HG03159 (cell line): Measurements from ENCODE around the gene PLEKHG4.

Source experiments
- ATAC-seq: cut with Tn5 transposase; IDR thresholded peaks from one replicate; pipeline ENCODE4 v1.9.1; 2021; ENCODE audit warnings: mild to moderate bottlenecking, moderate library complexity; ENCODE audit not compliant: unreplicated experiment

The PLEKHG4 gene

DNA sequence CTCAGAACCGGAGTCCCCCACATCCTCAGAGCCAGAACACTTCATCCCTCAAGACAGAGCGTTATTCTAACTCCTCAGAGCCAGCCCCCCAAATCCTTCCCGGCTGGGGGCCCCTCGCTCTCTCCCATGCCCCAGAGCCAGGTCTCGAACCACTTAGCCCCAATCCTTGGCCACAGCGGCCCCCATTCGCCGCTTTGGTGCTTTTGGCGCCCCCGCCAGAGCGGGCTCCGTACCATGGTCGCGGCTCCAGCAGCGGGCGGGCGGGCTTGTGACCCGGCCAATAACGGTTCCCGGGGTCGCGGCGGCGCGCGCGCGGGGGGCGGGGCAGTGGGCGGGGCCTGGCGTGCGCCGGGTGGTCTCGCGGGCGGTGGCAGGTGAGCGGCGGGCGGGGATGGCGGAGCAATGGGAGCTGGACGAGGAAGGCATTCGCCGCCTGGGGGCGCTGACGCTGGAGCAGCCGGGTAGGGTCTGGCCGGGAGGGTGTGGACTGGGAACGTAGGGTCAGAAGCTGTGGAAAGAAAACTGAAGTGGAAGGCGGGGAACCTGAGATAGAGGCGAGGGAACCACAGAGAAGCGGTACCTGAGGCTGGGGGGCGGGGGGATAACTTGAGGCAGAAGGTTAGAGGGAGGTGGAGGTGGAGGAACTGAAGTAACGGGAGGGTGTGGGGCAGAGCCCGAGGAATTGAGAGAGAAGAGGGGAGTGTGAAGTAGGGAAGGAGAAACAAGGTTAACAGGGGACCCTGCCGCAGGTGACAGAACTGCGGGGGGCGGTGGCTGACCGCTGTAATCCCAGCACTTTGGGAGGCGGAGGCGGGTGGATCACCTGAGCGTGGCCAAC is 47.4 kb downstream of the PLEKHG4 start, which contains the start of the genes KCTD19 and LRRC36:
Gene KCTD19 (minus strand): TSS at position 270 of the 838 bp plus-strand sequence. CDS start 34 bp downstream, at position 236.
Gene LRRC36 (plus strand): TSS at position 344 of the 838 bp plus-strand sequence. CDS start 48 bp downstream, at position 392.
- ATAC-seq: no peak

GRCh38 chr16:67327743-67328142 is 48.4 kb downstream of the PLEKHG4 start:
- ATAC-seq: no peak

DNA sequence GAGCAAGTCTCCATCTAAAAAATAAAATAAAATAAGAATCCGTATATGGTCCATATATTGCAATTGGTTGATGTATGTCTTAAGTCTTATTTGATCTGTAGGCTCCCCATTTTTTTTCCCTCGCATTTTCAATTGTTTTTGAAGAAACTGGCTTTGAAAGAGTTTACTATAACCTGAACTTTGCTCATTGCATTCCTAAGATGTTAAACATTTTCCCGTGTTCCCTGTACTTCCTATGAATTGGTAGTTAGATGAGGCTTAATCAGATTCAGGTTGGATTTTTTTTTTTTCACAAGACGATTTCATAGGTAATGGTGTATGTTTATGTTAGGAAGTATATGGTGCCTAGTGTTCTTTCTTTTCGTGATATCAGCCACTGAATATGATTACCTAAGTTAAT is 50.6 kb downstream of the PLEKHG4 start:
- ATAC-seq: no peak

DNA sequence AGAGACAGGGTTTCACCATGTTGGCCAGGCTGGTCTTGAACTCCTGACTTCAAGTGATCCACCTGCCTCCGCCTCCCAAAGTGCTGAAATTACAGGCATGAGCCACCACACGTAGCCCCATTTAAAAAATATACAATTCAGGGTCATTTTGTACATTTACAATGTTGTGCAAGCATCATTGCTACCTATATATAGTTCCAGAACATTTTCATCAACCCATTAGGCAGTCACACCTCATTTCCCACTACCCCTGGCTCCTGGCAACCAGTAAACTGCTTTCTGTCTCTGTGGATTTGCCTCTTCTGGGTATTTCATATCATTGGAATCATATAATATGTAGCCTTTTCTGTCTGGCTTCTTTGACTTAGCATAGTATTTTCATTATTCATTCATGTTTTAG is 54.0 kb downstream of the PLEKHG4 start:
- no peak for ATAC-seq

DNA sequence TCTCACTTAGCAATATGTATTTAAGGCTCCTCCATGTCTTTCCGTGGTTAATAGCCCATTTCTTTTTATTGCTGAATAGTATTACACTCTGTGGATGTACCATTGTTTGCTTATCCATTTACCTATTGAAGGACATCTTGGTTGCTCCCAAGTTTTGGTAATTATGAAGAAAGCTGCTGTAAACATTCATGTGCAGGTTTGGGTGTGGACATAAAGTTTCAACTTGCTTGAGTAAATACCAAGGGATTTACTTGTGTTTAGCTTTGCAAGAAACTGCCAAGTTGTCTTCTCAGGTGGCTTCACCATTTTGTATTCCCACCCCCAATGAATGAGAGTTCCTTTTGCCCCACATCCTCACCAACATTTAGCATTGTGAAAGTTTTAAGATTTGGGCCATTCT is 56.8 kb downstream of the PLEKHG4 start:
- no peak for ATAC-seq

GRCh38 chr16:67336648-67337047 is 57.3 kb downstream of the PLEKHG4 start:
- ATAC-seq: no peak
